SU-DHL-6 (cell line): ENCODE data around the gene AEBP1.

ENCODE experiments used
- CTCF ChIP-seq: fragments of 200-600 bp; sonication (generic); IDR thresholded peaks from one replicate; pipeline ENCODE4 v1.5.1; 2017; ENCODE audit warnings: antibody characterized with exemption, mild to moderate bottlenecking, low read length, moderate library complexity; ENCODE audit not compliant: insufficient read depth, poor library complexity, severe bottlenecking
- EZH2phosphoT487 ChIP-seq: fragments of 200-600 bp; sonication (generic), shearing (Covaris generic); conservative IDR thresholded peaks from 2 replicates; pipeline ENCODE4 v1.6.1; 2018; ENCODE audit warnings: mild to moderate bottlenecking, antibody characterized with exemption, low read length, moderate library complexity, mixed read lengths

GRCh38 chr7:44131173-44132029, 27.3 kb downstream of the AEBP1 start:
- TF ChIP-seq CTCF (no peak), EZH2phosphoT487 (no peak)
